HEK293T (cell line): ENCODE measurements around the gene SCUBE3.

Experiments used
- CTCF ChIA-PET: fragments of 350-600 bp; formaldehyde crosslinking; extraction: SDS; loops from one replicate; lab custom pipeline; 2021; ENCODE audit warnings: antibody characterized with exemption, inconsistent platforms; lab: Yijun Ruan, JAX
- POLR2A ChIA-PET: fragments of 350-600 bp; formaldehyde crosslinking; extraction: SDS; loops from one replicate; lab custom pipeline; 2020; ENCODE audit warnings: antibody characterized with exemption, inconsistent platforms; lab: Yijun Ruan, JAX
- DNase-seq: peaks from one replicate; pipeline ENCODE4 v3.0.0; 2012; ENCODE audit warnings: mixed read lengths; ENCODE audit errors: extremely low spot score
- ARNT ChIP-seq: fragments of 450-650 bp; IDR thresholded peaks from 2 replicates; pipeline ENCODE4 v1.6.1; 2017; ENCODE audit warnings: mild to moderate bottlenecking
- BHLHE40 ChIP-seq: fragments of 450-650 bp; IDR thresholded peaks from 2 replicates; pipeline ENCODE4 v1.6.1; 2016; ENCODE audit warnings: mild to moderate bottlenecking, moderate library complexity, borderline replicate concordance
- CTBP1 ChIP-seq: fragments of 450-650 bp; IDR thresholded peaks from 2 replicates; pipeline ENCODE4 v1.6.1; 2016; ENCODE audit warnings: borderline replicate concordance
- ELF4 ChIP-seq: fragments of 450-650 bp; IDR thresholded peaks from 2 replicates; pipeline ENCODE4 v1.6.1; 2017; ENCODE audit warnings: antibody characterized with exemption
- FOXA1 ChIP-seq: fragments of 450-650 bp; IDR thresholded peaks from 2 replicates; pipeline ENCODE4 v1.6.1; 2016; ENCODE audit warnings: mild to moderate bottlenecking
- FOXK2 ChIP-seq: fragments of 450-650 bp; IDR thresholded peaks from 2 replicates; pipeline ENCODE4 v1.6.1; 2016; ENCODE audit warnings: mild to moderate bottlenecking
- FOXM1 ChIP-seq: fragments of 450-650 bp; IDR thresholded peaks from 2 replicates; pipeline ENCODE4 v1.6.1; 2017; ENCODE audit warnings: mild to moderate bottlenecking, borderline replicate concordance
- HDGF ChIP-seq: fragments of 450-650 bp; IDR thresholded peaks from 2 replicates; pipeline ENCODE4 v1.6.1; 2017; ENCODE audit warnings: antibody characterized with exemption, borderline replicate concordance
- L3MBTL2 ChIP-seq: fragments of 450-650 bp; conservative IDR thresholded peaks from 2 replicates; pipeline ENCODE4 v1.6.1; 2016; ENCODE audit warnings: mild to moderate bottlenecking
- LEF1 ChIP-seq: fragments of 450-650 bp; IDR thresholded peaks from 2 replicates; pipeline ENCODE4 v1.6.1; 2017; ENCODE audit warnings: mild to moderate bottlenecking, borderline replicate concordance
- NFRKB ChIP-seq: fragments of 450-650 bp; IDR thresholded peaks from 2 replicates; pipeline ENCODE4 v1.6.1; 2016; ENCODE audit warnings: mild to moderate bottlenecking, moderate library complexity
- PKNOX1 ChIP-seq: fragments of 450-650 bp; IDR thresholded peaks from 2 replicates; pipeline ENCODE4 v1.6.1; 2016
- SP1 ChIP-seq: fragments of 450-650 bp; IDR thresholded peaks from 2 replicates; pipeline ENCODE4 v1.6.1; 2017
- SUZ12 ChIP-seq: fragments of 450-650 bp; IDR thresholded peaks from 2 replicates; pipeline ENCODE4 v1.6.1; 2016; ENCODE audit warnings: mild to moderate bottlenecking
- TARDBP ChIP-seq: fragments of 450-650 bp; IDR thresholded peaks from 2 replicates; pipeline ENCODE4 v1.6.1; 2016
- ZNF384 ChIP-seq: fragments of 450-650 bp; IDR thresholded peaks from 2 replicates; pipeline ENCODE4 v1.6.1; 2016

SCUBE3 gene

GRCh38 chr6:35178932-35179832, 34.6 kb upstream of the SCUBE3 start:
- POLR2A ChIA-PET, result no interaction called here
- CTCF ChIA-PET, result interaction anchor here (0.5 to 1.3 kb wide), 5 partner anchors 19 to 276 kb away, joined by 3 to 8 read pairs (median 4); no protein-coding TSS in a partner anchor
- no peak for DNase-seq
- TF ChIP-seq HDGF (no peak), BHLHE40 (no peak), NFRKB (no peak), SUZ12 (no peak), FOXM1 (no peak), CTBP1 (no peak), LEF1 (no peak), L3MBTL2 (no peak), SP1 (no peak), TARDBP (no peak), FOXK2 (no peak), ELF4 (no peak), PKNOX1 (no peak)

GRCh38 chr6:35179901-35180535, 33.7 kb upstream of the SCUBE3 start:
- TF ChIP-seq SUZ12 (no peak), FOXM1 (no peak)
- ChIA-PET POLR2A (no interaction called here), CTCF (interaction anchor here (0.5 to 1.3 kb wide), 3 partner anchors 26 to 277 kb away, joined by 3 to 5 read pairs (median 4); no protein-coding TSS in a partner anchor)
- DNase-seq, result no peak

GRCh38 chr6:35181308-35181932, 32.3 kb upstream of the SCUBE3 start:
- TF ChIP-seq BHLHE40, result no peak
- no peak for TF ChIP-seq PKNOX1
- TF ChIP-seq HDGF, result no peak
- TF ChIP-seq LEF1, result no peak
- no peak for TF ChIP-seq FOXA1
- TF ChIP-seq NFRKB, result no peak
- no peak for TF ChIP-seq ARNT
- TF ChIP-seq FOXK2, result no peak
- TF ChIP-seq FOXM1, result no peak
- no peak for TF ChIP-seq ZNF384
- TF ChIP-seq SUZ12, result no peak
- no peak for TF ChIP-seq SP1
- TF ChIP-seq TARDBP, result no peak
- CTCF ChIA-PET, result interaction anchor here (0.7 kb wide), 1 partner anchor 59 kb away, joined by 4 read pairs; no protein-coding TSS in a partner anchor
- POLR2A ChIA-PET, result no interaction called here
- no peak for DNase-seq

GRCh38 chr6:35181933-35182612, 31.7 kb upstream of the SCUBE3 start:
- TF ChIP-seq SUZ12 (no peak), PKNOX1 (no peak)
- DNase-seq, result no peak
- ChIA-PET CTCF (interaction anchor here (0.7 kb wide), 1 partner anchor 58 kb away, joined by 4 read pairs; no protein-coding TSS in a partner anchor), POLR2A (no interaction called here)

GRCh38 chr6:35183281-35183680, 30.5 kb upstream of the SCUBE3 start:
- POLR2A ChIA-PET, result no interaction called here
- DNase-seq, result no peak
- CTCF ChIA-PET, result no interaction called here
- TF ChIP-seq SP1 (no peak), FOXA1 (no peak), ZNF384 (no peak), L3MBTL2 (no peak), CTBP1 (no peak)

GRCh38 chr6:35183935-35184334, 29.8 kb upstream of the SCUBE3 start:
- DNase-seq, result no peak
- ChIA-PET CTCF (no interaction called here), POLR2A (no interaction called here)
- TF ChIP-seq ZNF384 (no peak), FOXK2 (no peak), ELF4 (no peak), TARDBP (no peak)
